OCI-LY1 (cell line): Measurements from ENCODE around the gene KRTAP22-1.

Source experiments
- CTCF ChIP-seq: fragments of 200-600 bp; sonication (generic), shearing (Covaris generic); IDR thresholded peaks from 2 replicates; pipeline ENCODE4 v1.5.1; 2017; ENCODE audit warnings: mild to moderate bottlenecking, antibody characterized with exemption, low read length, moderate library complexity, mixed read lengths
- EZH2 ChIP-seq: fragments of 200-600 bp; sonication (generic), shearing (Covaris generic); IDR thresholded peaks from 2 replicates; pipeline ENCODE4 v1.8.0; 2017; ENCODE audit warnings: borderline replicate concordance, mixed run types, mild to moderate bottlenecking, antibody characterized with exemption, low read length, moderate library complexity, mixed read lengths

DNA sequence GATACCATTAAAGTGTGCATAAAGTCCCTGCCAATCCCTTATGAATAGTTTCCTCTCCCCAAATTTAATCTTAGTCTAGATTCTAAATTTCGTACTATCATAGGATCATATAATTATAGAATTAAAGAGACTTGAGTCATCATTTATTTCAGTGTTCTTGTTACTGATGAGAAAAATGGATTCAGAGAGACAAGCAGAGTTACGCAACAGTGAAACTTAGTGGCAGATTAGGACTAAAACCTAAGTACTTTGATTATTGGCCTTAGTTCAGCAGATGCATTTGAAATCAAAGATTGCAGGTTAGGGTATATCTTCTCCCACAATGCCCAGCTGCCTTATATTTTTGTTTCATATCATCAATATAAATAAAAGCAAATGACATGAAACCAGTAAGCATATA, 38.9 kb upstream of the KRTAP22-1 start:
- TF ChIP-seq CTCF (no peak), EZH2 (no peak)
